HG02884 (cell line): ENCODE results near the gene PSENEN.
"Not testable (repeated sequence)": the region's sequence is repeated elsewhere in the genome, so short reads cannot be mapped to it uniquely, and the experiment has no call there.

ENCODE experiments used
- ATAC-seq: cut with Tn5 transposase; IDR thresholded peaks from one replicate; pipeline ENCODE4 v1.9.1; 2021; ENCODE audit warnings: mild to moderate bottlenecking, moderate library complexity; ENCODE audit not compliant: unreplicated experiment

Gene PSENEN

DNA sequence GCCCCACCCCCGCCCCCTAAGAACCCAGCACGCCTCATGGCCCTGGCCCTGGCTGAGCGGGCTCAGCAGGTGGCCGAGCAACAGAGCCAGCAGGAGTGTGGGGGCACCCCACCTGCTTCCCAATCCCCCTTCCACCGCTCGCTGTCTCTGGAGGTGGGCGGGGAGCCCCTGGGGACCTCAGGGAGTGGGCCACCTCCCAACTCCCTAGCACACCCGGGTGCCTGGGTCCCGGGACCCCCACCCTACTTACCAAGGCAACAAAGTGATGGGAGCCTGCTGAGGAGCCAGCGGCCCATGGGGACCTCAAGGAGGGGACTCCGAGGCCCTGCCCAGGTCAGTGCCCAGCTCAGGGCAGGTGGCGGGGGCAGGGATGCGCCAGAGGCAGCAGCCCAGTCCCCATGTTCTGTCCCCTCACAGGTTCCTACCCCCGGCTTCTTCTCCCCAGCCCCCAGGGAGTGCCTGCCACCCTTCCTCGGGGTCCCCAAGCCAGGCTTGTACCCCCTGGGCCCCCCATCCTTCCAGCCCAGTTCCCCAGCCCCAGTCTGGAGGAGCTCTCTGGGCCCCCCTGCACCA, 41.9 kb downstream of the PSENEN start:
- ATAC-seq, result no peak

DNA sequence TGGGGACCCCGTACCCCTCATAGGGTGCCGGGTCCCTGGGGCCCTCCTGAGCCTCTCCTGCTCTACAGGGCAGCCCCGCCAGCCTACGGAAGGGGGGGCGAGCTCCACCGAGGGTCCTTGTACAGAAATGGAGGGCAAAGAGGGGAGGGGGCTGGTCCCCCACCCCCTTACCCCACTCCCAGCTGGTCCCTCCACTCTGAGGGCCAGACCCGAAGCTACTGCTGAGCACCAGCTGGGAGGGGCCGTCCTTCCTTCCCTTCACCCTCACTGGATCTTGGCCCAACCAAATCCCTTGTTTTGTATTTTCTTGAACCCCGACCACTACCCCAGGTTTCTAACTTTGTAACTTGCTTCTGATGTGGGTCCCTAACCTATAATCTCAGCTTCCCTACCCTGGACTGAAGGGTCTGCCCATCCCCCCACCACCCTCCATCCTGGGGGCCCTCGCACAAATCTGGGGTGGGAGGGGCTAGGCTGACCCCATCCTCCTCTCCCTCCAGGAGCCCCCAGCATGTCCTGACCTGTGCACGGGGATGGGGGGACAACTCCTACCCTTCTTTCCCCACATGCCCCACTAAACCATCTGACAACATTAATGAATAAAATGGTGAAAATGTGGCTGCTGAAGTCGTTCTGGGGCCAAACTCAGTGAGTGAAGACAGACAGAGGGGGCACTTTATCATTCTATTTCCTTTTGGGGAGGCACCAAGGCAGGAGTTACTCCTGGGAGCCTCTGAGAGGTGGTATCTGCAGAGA, 42.9 kb downstream of the PSENEN start:
- no peak for ATAC-seq

DNA sequence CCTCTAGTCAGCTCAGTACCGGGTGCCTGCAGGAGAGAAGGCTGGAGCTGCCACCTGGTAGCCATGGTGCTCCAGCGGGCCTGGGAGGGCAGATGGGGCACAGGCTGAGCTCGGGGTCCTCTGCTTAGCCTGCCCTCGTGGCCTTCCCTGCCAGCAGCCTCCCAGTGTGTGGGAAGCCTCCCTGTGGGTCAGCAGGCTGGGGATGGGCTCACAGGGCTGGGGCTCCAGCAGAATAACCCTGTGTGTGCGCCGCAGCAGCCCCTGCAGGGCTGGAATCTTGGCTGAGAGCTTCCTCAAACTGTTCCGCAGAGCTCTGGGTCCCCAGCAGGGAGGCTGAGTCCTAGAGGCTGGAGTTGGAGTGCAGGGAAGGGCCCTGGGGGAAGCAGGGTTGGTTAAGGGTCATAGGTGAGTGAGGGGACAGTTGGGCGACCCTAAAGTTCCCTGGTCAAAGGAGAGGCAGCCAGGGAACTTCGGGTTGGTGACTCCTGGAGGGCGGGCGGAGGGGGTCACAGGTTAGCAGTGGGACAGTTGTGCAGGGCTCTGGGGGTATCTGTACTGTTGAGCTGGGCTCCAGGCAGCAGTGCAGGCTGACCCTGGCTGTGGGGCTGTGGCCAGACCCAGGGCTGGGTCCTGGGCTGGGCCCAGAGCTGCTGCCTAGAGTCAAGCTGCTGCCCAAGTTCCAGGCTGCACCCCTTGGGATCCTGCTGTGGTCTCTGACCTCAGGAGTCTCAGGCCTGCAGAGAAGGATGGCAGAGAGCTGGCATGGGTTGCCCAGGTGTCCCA, 43.9 kb downstream of the PSENEN start:
- no peak for ATAC-seq

DNA sequence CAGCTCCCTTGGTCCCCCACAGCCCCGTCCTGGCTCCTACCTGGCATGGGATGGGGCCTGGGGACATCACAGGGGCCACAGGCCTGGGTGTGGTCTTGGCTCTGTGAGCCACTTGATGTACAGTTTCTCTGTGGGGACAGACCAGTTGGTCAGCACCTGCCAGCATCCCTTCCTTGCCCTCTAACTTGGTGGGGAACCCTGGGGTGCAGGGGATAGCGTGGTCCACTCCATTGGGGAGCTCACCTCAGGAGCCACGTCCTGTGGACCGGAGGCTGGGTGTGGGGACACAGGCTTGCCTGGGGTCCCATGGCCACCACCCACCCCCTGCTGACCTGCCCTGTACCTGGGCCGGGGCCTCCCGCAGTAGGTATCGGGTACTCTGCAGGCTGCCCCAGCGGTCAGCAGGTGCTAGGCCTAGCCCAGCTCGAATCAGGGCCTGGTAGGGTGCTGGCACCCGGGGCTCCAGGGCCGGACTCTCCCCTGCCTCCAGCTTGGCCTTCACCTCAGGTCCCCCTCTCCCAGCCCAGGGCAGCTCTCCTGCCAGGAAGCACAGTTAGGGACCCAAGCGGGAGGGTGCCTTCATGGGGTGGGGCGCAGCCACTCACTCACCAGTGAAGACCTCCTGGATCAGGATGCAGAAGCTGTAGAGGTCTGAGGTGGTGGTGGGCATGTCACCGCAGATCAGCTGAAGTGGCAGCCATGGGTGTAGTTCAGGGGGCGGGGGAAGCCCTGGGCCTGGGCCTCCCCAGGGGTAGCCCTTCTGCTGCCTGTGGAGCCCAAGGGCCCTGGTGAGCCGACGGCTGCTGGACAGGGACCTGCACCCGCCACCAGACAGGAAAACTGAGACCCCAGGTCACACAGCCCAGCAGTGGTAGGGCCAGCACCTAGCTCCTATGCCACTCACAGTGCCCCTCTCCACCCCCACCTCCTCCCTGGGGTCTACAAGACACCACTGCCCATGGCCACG, 44.8 kb downstream of the PSENEN start:
- no peak for ATAC-seq

DNA sequence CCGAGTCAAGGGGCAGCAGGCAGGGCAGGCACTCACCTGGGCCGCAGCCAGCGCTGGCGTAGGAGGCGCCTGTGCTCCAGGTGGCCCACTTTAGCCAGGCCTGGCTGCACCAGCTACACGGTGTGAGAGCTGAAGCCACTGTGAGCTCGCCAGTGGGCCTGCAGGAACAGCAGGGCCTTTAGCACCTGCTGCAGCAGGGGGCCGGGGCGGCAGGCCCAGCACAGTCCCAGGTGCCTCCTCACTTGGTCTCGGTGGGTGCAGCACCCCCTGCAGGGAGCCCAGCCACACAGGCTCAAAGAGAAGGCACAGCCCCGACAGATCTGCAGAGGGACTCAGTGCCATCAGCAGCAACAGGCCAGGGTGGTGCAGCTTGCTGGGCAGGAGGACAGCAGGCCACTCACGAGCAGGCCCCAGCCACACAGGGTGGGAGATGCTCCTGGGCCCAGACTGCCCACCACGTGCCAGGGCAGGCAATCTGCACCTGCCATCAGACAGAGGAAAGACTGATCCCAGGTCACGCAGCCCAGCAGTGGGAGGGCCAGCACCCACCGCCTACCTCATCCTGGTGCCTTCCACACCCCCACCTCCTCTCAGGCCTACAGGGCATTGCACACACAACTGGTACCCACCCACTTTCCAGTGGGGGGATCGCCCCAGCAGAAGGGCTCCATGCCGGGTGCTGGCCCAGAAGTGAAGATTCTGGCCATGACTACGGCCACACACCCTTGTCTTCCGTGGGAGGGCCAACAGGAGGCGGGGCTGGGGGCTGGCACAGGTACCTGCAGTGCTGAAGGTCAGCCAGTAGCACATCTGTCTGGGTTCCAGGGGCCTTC, 45.7 kb downstream of the PSENEN start:
- no peak for ATAC-seq

DNA sequence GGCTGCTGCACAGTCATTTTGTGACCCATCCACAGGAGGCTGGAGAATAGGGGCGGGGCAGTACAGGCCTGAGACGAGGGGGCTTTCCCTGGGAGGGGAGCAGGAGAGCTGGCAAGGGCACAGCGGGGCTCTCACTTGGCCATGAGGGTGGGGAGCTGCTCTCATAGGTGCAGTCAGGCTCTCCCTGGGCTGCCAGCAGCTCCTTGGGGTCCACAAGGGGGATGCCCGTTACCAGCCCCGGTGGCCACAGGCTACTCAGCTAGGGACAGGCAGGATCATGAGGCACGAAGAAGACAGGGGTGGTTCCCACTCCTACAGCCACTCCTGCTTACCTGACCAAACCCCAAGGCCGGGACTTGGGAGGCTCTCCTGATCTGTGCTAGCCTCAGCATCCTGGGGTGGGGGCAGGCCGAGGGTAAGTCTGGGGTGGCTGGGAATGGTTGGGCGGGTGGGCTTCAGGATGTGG, 46.4 kb downstream of the PSENEN start:
- no peak for ATAC-seq

DNA sequence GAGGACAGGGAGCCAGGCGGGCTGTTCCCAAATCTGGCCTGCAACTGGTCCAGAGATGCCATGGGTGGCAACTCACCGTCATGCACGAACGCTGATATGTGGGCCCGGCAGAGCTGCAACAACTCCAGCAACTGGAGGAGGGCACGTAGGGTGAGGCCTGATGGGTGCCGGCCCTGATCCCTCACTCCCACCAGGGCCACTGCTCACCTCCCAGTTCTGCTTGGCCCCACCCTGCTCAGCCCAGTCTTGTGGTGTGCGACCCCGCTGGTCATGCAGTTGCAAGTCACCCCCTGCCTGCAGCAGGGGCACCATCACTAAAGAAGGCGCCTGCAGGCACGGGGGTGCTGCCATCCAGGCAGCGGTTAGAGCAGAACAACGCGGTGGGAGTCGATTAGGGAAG, 46.9 kb downstream of the PSENEN start:
- ATAC-seq, result no peak

DNA sequence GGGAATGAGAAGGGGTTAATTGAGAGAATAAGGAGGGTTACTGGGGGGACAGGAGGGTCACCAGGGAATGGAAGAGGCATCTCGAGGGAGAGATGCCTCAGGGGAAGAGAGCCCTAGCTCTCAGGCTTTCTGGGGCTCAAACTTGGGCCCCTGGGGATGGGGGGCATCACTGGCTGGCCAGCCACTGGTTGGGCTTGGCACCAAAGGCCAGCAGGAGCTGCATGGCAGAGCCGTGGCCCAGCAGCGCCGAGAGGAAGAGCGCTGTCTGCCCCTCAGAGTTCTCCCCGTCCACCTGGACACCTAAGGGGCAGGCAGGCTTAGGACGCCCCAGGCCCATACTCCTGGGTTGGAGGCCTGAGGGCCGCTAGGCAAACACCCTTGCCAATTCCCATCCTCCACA, 47.4 kb downstream of the PSENEN start:
- no peak for ATAC-seq

DNA sequence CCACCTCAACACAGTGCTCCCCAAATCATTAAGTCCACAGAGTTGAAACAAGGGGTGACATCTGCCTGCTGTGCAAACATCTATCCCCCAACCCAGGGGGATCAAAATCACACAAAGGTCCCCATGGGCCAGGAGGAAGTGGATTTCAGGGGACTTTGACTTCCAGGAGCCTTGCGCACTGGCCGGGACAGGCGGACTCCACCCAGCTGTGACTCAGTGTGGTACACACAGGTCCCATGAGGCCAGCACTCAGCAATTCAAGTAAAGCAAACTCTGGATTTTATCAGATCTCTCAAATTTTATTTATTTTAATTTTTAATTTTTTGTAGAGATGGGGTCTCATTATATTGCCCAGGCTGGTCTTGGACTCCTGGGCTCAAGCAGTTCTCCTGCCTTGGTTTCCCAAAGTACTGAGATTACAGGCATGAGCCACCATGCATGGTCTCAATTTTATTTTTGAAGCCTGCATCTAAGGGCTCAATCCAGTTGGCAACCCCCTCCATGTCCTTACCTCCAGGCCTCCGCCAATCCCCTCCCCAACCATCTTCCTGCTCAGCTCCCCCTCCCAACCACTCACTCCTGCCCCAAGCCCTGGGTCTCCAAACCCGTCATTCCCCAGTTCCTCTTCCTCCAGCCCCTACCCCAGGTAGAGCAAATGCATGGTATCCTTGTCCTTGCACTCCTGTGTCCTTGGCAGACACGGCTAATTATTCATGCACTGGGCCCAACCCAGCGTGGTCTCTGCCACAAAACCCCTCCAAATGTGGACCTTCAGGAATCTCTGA, 48.1 kb downstream of the PSENEN start:
- ATAC-seq, result no peak

DNA sequence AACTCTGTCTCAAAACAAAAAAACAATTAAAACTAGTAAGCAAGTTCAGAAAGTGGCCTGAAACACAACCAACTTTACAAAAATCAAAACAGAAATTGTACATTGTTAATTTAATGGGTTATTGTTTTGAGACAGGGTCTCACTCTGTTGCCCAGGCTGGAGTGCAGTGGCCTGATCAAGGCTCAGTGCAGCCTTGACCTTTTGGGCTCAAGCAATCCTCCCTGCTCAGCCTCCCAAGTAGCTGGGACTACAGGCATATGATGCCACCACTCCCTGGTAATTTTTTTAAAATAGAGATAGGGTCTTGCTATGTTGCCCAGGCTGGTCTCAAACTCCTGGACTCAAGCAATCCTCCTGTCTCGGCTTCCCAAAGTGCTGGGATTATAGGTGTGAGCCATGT, 50.1 kb downstream of the PSENEN start:
- ATAC-seq, result not testable (repeated sequence)
